ENCODE results near the gene PLSCR2.
"Not testable (repeated sequence)": the region's sequence is repeated elsewhere in the genome, so short reads cannot be mapped to it uniquely, and the experiment has no call there.

Gene PLSCR2

GRCh38 chr3:146491303-146491702, 21.9 kb upstream of the PLSCR2 start:
- DNase-seq (ENCODE audit: low read depth in 1 of 2, low spot score in 1 of 2), result no peak

DNA sequence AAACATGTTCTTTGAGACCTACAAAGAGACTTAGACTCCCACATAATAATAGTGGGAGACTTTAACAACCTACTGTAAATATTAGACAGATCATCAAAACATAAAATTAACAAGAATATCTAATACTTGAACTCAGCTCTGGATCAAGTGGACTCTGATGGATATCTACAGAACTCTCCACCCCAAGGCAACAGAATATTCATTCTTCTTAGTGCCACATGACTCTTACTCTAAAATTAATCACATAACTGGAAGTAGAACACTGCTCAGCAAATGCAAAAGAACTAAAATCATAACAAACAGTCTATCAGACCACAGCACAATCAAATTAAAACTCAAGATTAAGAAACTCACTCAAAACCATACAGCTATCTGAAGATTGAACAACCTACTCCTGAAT, 15.9 kb upstream of the PLSCR2 start:
- DNase-seq (ENCODE audit: low read depth in 1 of 2, low spot score in 1 of 2), result no peak

- no peak for DNase-seq (ENCODE audit: low read depth in 1 of 2, low spot score in 1 of 2)
These were observed 6.9 kb upstream of the PLSCR2 start for GRCh38 chr3:146476094-146476740.

DNA sequence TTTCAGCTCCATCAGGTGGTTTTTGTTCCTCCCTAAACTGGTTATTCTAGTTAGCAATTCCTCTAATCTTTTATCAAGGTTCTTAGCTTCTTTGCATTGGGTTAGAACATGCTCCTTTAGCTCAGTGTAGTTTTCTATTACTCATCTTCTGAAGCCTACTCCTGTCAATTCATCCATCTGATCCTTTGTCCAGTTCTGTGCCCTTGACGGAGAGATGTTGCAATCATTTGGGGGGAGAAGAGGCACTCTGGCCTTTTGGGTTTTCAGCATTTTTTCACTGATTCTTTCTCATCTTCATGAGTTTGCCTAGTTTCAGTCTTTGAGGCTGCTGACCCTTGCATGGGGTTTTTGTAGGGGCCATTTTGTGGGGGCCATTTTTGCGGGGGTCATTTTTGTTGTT, 5.6 kb upstream of the PLSCR2 start:
- not testable (repeated sequence) for DNase-seq (ENCODE audit: low read depth in 1 of 2, low spot score in 1 of 2)

DNA sequence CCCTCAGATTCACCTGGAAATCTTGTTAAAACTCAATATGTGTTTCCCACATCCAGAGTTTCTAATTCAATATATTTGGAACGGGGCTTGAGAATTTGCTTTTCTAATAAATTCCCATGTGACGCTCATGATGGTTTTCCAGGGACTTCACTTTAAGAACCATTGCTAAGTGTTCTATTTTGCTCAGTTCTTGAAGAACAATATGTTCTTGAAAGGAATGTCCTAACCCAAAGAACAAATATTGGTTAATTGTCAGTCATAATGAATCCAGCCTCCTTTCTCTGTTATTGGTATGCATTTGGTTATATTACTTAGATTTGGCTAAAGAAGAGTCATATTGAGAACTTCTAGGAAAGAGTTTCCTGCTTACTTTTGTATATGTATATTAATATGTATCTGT, 4.4 kb upstream of the PLSCR2 start:
- DNase-seq (ENCODE audit: low read depth in 1 of 2, low spot score in 1 of 2), result no peak

- DNase-seq (ENCODE audit: low read depth in 1 of 2, low spot score in 1 of 2), result no peak
These were observed 3.2 kb upstream of the PLSCR2 start for GRCh38 chr3:146472611-146473010.

- DNase-seq (ENCODE audit: low read depth in 1 of 2, low spot score in 1 of 2), result no peak
These were observed 1.7 kb upstream of the PLSCR2 start for GRCh38 chr3:146471012-146471411.

DNA sequence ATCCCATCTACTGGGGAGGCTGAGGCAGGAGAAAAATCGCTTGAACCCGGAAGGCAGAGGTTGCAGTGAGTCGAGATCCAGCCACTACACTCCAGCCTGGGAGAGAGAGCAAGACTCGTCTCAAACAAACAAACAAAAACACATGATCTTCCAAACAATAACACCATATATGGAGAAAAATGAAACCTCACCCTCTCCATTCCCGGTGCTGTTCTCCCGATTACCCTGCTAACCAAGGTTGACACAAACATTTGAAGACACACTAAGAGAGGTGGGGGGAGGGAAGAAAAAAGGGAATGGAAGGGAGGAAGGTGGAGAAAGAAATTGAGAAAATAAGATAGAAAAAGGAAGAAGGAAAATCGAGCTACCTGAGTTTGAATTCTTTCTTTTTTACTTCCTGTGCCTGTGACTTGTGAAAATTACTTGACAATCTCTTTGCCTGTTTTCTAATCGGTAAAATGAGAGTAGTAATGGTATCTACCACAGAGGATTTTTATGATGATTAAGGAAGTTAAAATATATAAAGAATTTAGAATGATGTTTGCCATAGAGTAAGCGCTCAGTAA, 1.1 kb upstream of the PLSCR2 start:
- DNase-seq (ENCODE audit: low read depth in 1 of 2, low spot score in 1 of 2), result no peak

GRCh38 chr3:146468671-146469149, 651 bp downstream of the PLSCR2 start:
- DNase-seq (ENCODE audit: low read depth in 1 of 2, low spot score in 1 of 2), result no peak

GRCh38 chr3:146468234-146468633, 1.1 kb downstream of the PLSCR2 start:
- DNase-seq (ENCODE audit: low read depth in 1 of 2, low spot score in 1 of 2), result no peak

GRCh38 chr3:146466604-146467003, 2.8 kb downstream of the PLSCR2 start:
- DNase-seq (ENCODE audit: low read depth in 1 of 2, low spot score in 1 of 2), result no peak

DNA sequence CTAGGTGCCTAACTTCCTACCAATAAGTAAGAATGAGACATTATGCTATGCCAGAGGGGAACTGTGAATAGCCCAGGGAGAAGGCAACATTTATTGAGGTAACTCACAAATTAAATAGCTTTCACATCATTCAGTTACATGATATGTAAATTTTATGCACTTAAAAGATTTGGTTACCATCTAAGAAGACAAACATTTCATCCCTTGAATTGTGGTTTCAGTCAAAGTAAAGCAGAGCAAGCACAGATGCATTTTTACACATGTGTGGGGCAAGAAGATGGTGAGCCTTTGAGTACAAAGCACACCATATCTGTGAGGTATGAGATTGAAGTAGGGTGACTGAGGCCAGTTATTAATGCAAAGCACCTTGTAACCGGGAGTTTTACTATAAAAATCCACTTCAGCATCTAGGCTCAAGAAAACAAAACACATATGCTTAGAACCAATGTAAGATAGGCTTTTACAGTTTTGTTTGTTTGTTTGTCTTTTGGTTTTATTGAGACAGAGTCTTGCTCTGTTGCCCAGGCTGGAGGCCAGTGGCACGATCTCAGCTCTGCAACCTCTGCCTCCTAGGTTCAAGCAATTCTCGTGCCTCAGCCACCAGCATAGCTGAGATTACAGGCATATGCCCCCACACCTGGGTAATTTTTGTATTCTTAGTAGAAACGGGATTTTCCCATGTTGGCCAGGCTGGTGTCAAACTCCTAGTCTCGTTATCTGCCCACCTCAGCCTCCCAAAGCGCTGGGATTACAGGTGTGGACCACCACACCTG, 3.5 kb downstream of the PLSCR2 start:
- no peak for DNase-seq (ENCODE audit: low read depth in 1 of 2, low spot score in 1 of 2)

DNA sequence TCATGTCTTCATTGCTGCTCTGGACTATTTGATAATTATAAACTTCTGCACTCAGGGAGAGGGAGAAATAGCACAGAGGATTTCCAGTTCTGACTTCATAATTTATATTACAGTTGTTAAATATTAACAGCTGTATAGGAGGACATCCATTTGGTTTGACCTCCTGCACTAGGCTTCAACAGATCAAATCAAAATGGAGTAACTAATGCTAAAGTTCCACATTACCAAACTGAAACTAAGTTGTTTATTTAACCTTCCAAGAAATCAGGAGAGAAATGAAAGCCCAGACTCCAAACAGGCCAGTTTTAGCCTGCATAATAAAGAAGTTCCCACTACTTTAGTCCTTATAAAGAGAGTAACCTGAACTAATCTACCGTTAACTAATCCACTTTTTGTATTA, 4.6 kb downstream of the PLSCR2 start:
- DNase-seq (ENCODE audit: low read depth in 1 of 2, low spot score in 1 of 2), result no peak

- no peak for DNase-seq (ENCODE audit: low read depth in 1 of 2, low spot score in 1 of 2)
These were observed 5.3 kb downstream of the PLSCR2 start for GRCh38 chr3:146464005-146464595.

DNA sequence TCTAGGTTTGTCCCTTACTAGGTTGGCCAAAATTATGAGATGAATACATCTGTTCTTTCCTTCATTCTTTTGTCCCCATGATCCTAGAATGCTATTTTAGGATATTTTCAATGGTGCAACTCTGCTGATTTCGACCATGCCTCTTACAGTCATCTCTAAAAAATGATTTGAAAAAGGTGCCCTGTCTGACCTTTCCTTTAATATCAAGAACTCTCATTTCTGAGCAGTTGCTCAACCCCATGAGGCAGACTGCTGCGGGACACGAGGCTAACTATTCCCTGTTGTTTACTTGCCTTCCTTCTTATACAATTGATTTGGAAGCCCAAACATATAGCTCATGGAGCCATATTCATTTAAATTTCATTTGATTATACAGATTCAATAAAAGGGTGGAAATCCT, 14.6 kb downstream of the PLSCR2 start:
- no peak for DNase-seq (ENCODE audit: low read depth in 1 of 2, low spot score in 1 of 2)

- no peak for DNase-seq (ENCODE audit: low read depth in 1 of 2, low spot score in 1 of 2)
These were observed 19.7 kb downstream of the PLSCR2 start for GRCh38 chr3:146449613-146450012.

- DNase-seq (ENCODE audit: low read depth in 1 of 2, low spot score in 1 of 2), result no peak
These were observed 20.3 kb downstream of the PLSCR2 start for GRCh38 chr3:146449076-146449475.

DNA sequence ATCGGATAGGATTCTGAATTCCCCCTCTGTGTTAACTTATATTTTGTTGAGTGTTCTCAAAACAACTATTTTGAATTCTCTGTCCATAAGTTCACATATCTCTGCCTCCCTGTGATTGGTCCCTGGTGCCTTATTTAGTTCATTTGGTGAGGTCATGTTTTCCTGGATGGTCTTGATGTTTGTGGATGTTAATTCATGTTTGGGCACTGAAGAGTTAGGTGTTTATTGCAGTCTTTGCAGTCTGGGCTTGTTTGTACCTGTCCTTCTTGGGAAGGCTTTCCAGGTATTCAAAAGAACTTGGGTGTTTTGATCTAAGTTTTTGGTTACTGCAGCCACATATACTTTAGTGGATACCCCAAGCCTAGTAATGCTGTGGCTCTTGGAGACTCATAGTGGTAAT, 23.3 kb downstream of the PLSCR2 start:
- no peak for DNase-seq (ENCODE audit: low read depth in 1 of 2, low spot score in 1 of 2)

DNA sequence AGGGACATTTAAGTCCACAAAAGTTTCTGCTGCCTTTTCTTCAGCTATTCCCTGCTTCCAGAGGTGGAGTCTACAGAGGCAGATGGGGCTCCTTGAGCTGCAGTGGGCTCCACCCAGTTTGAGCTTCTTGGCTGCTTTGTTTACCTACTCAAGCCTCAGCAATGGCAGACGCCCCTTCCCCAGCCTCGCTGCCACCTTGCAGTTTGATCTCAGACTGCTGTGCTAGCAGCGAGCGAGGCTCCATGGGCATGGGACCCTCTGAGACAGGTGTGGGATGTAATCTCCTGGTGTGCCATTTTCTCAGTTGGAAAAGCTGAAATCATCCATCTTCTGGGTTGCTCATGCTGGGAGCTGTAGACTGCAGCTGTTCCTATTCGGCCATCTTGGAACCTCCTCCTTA, 29.1 kb downstream of the PLSCR2 start:
- not testable (repeated sequence) for DNase-seq (ENCODE audit: low read depth in 1 of 2, low spot score in 1 of 2)

GRCh38 chr3:146432066-146432465, 37.3 kb downstream of the PLSCR2 start:
- DNase-seq (ENCODE audit: low read depth in 1 of 2, low spot score in 1 of 2), result no peak

DNA sequence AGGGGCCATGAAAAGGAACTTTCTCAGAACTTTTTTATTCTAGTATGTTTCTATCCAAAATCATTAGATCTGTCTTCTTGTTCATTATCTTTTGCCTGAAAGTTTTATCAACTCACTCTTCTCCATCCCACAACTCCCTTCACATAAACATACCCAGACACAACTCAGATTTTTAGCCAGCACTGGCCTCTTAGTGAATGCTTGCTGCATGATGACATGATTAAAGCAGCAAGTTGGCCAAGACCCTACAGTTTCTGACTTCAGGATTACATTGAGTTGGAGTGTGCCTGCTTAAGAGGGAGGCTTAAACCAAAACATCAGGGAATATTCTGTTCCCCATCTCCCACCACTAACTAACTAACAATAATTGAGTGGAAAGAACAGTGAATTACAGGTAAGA, 38.1 kb downstream of the PLSCR2 start:
- no peak for DNase-seq (ENCODE audit: low read depth in 1 of 2, low spot score in 1 of 2)

DNA sequence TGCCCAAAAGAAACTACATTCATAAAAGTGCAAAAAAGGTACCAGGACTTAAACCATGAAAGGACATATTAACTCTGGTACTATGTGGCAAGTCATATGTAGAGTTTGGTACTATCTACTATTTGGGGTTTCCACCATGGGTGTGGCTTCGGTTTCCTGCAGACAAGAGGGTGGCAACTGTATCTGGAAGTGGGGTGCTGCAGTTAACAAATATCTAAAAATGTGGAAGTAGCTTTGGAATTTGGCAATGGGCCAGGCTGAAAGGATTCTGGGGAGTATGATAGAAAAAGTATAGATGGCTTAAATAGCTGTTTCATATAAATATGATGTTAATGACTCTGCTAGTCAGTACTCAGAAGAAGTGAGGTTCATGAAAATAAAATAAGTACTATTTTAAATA, 44.0 kb downstream of the PLSCR2 start:
- DNase-seq (ENCODE audit: low read depth in 1 of 2, low spot score in 1 of 2), result no peak
